Heart left ventricle (tissue), 16 donors: ENCODE measurements around the gene AAMP. TPM values are rescaled to one million over a fixed set of nuclear protein-coding genes. Genes with fewer than 3 reads are reported as not detected.
A peak's percentile ranks its signal among the peaks of the same experiment; 100 is the strongest.

Experiments used
- ATAC-seq, 4 donors: fragments of 200-7000 bp; cut with Tn5 transposase; one replicate each; pipeline ENCODE4 v1.9.1; 2020 to 2022; ENCODE audit warnings: moderate library complexity in 4 of 4, mild to moderate bottlenecking in 3 of 4, moderate number of reproducible peaks in 1 of 4
- DNase-seq, 5 donors: peaks; one replicate each; pipeline ENCODE4 v3.0.0-alpha.2; 2020
- H3K27ac ChIP-seq, 12 donors: fragments of 200-600 bp; sonication (generic) in 4 of 12; one replicate each; pipeline versions ENCODE4 v1.5.0 to v1.8.0; 2016 to 2022; ENCODE audit warnings: mild to moderate bottlenecking in 2 of 12
- H3K27me3 ChIP-seq, 9 donors: fragments of 200-600 bp; sonication (generic) in 2 of 9; one replicate each; pipeline versions ENCODE4 v1.5.1 to v1.8.0; 2016 to 2022; ENCODE audit warnings: mild to moderate bottlenecking in 3 of 9
- H3K36me3 ChIP-seq, 9 donors: fragments of 200-600 bp; sonication (generic) in 2 of 9; one replicate each; pipeline versions ENCODE4 v1.5.0 to v1.8.0; 2018 to 2022; ENCODE audit warnings: mild to moderate bottlenecking in 2 of 9
- H3K4me1 ChIP-seq, 12 donors: fragments of 200-600 bp; sonication (generic) in 4 of 12; one replicate each; pipeline versions ENCODE4 v1.5.0 to v1.8.0; 2016 to 2022; ENCODE audit warnings: mild to moderate bottlenecking in 3 of 12
- H3K4me3 ChIP-seq, 12 donors: fragments of 200-600 bp; sonication (generic) in 4 of 12; one replicate each; pipeline versions ENCODE4 v1.5.0 to v1.8.0; 2017 to 2022; ENCODE audit warnings: mild to moderate bottlenecking in 9 of 12, moderate library complexity in 4 of 12
- H3K9me3 ChIP-seq, 12 donors: fragments of 200-600 bp; sonication (generic) in 4 of 12; one replicate each; pipeline versions ENCODE4 v1.5.0 to v1.8.0; 2016 to 2022; ENCODE audit warnings: mild to moderate bottlenecking in 1 of 12
- POLR2A ChIP-seq, 2 donors: fragments of 450-650 bp; IDR thresholded peaks; one replicate each; pipeline ENCODE4 v1.6.1; 2017; ENCODE audit warnings: antibody characterized with exemption in 2 of 2, mild to moderate bottlenecking in 2 of 2, moderate library complexity in 2 of 2
- WGBS, 4 donors: extraction: QIAGEN DNeasy Blood & Tissue Kit in 2 of 4; methylation state at CpG; one replicate each; pipeline versions ENCODE4 v1.1.5 to v1.1.7; 2013 to 2018; 5-methylcytosine and 5-hydroxymethylcytosine counted together
- intact Hi-C, 10 donors: fragments of 100-400 bp; cut with DNase I; formaldehyde crosslinking; loops; one replicate each; pipeline versions ENCODE4 v1.11.1 to v1.14.2; 2022
- polyA plus RNA-seq, 2 donors: library from polyadenylated mRNA; stranded (reverse); fragments of 200-250 nt; gene quantifications; one replicate each; pipeline ENCODE4 v1.2.3, GENCODE V29; 2013
- total RNA-seq, 9 donors: library from RNA; depleted of rRNA in 2 of 9; stranded (reverse); fragments of >200 nt in 2 of 9; fragmentation: NEBNext Ultra II Directional in 3 of 9; extraction: Animal tissue kit (Norgen Biotek cat#: 25700) in 3 of 9; gene quantifications; one replicate each; pipeline versions ENCODE4 v1.1.0 to v1.2.4, GENCODE V29; 2016 to 2023
- TF ChIP-seq, protein P1 (sequence below), 12 donors: fragments of 200-600 bp; sonication (generic) in 4 of 12; IDR thresholded peaks; one replicate each; pipeline versions ENCODE4 v1.5.0 to v1.8.0; 2018 to 2022; ENCODE audit warnings: antibody characterized with exemption in 12 of 12, mild to moderate bottlenecking in 5 of 12
- donor health status: ischemic (EF 13 %, LVEDD 7.1; RV severe dilation, severe dysfunction).
- donor health status: healthy with polysubstance abuse.
- donor health status: DM: no; HTN: yes; CAD: no.
- donor health status: DM: no; HTN: no; CAD: no.
- donor health status: ischemic (EF 25% LVEDD 6.9; RV normal size, moderate dysfunction).
- donor health status: ischemic (EF 25% LVEDD 5.7; RV mildly dilated, moderate dysfunction).
- donor health status: healthy.
- donor health status: DM: yes; HTN: yes; CAD: no.
- donor health status: ischemic (EF 35%, LVEDD 5.7; RV mildly dilated, moderate dysfunction).
- donor health status: nonischemic (EF 11% LVEDD 7.7; RV severe dilation, severe dysfunction).
- donor health status: DM: yes; HTN: yes; CAD: no.
- donor health status: PGD.
- donor health status: ischemic (EF 29% LVEDD 5.4; RV normal size, mild dysfunction).
- donor health status: nonischemic (EF 23%, LVEDD 6.1; RV moderate dilation, normal function).

Gene AAMP
- total and polyA plus RNA-seq, 11 donors: 51.6 to 150 (median 58.6) TPM

DNA sequence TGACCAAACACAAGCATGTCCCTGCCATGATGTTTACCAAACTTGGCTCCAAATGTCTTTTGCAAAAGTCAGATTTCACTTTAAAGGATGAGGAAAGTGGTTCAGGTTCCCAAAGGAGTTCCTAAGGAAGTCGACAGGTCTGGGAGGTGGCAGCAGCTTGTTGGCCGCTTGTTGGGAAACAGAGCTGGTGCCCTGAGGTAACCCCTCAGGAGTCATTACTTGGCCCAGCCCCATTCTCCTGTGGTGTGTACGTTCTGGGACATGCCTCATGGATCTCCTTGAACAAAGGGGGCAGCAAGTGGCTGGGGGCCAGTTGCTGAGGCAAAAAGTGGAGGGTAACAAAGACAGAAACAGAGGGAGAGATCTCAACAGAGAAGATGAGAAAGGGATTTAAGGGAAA, 11.5 kb upstream of the AAMP start:
- peak in 1 of 5 donors; percentile 68 for DNase-seq
- Histone ChIP-seq H3K4me1 (peaks cover 24 to 68% (median 53%) of the 10 kb centered on the region in 12 donors), H3K9me3 (no peaks in the 10 kb centered on the region), H3K27ac (peak overlapping the region; percentile 57 to 100 (median 95)), H3K4me3 (no peak overlapping the region), H3K27me3 (no peaks in the 10 kb centered on the region), H3K36me3 (peaks cover 2 to 83% (median 54%) of the 10 kb centered on the region in 9 donors)
- TF ChIP-seq, protein P1, sequence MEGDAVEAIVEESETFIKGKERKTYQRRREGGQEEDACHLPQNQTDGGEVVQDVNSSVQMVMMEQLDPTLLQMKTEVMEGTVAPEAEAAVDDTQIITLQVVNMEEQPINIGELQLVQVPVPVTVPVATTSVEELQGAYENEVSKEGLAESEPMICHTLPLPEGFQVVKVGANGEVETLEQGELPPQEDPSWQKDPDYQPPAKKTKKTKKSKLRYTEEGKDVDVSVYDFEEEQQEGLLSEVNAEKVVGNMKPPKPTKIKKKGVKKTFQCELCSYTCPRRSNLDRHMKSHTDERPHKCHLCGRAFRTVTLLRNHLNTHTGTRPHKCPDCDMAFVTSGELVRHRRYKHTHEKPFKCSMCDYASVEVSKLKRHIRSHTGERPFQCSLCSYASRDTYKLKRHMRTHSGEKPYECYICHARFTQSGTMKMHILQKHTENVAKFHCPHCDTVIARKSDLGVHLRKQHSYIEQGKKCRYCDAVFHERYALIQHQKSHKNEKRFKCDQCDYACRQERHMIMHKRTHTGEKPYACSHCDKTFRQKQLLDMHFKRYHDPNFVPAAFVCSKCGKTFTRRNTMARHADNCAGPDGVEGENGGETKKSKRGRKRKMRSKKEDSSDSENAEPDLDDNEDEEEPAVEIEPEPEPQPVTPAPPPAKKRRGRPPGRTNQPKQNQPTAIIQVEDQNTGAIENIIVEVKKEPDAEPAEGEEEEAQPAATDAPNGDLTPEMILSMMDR (IDR thresholded peaks at IDR 0.05): no peak
- TF ChIP-seq POLR2A (IDR thresholded peaks at IDR 0.05): no peak
- intact Hi-C loops: loop anchor here in 2 of 10 donors (10.0 kb wide), 2 partner anchors 293 to 893 kb away; partner anchors contain the start of genes CNPPD1 (in 1 of the 2), RETREG2 (in 1 of the 2) and SLC23A3 (in 1 of the 2)
- 22 to 30% (median 27%) methylated on average over 3 of the region's 3 CpGs for WGBS, 4 donors
- ATAC-seq: peak in 2 of 4 donors; percentile 28 to 43

DNA sequence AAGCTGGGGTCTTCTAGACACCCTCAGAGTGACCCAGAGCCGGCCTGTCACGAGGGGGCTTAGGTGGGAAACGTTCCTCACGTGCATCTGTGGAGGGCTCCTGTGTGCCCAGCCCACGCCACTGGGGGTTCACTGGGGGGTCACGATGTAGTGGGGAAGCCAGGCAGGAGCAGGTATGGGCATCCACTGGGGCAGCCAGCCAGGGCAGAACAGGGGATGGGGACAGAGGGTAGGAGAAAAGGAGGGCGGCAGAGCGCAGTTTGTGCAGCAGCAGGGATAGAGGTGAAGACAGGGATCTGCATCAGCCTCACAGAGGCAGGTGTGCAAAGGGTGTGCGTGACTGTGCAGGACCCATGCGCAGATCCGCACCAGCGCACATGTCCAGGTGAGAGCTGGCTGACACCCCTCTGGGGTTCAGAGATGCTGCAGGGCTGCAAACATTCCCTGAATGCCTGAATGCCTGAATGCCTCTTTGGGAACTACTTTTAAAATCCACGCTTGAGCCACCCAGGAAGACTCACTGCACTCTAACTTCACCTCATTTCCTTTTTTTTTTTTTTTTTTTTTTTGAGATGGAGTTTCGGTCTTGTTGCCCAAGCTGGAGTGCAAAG, 10.4 kb upstream of the AAMP start:
- Histone ChIP-seq H3K4me1 (peaks cover 17 to 57% (median 43%) of the 10 kb centered on the region in 12 donors), H3K4me3 (no peak overlapping the region), H3K9me3 (no peaks in the 10 kb centered on the region), H3K27me3 (no peaks in the 10 kb centered on the region), H3K36me3 (peaks cover 2 to 91% (median 65%) of the 10 kb centered on the region in 9 donors), H3K27ac (peak overlapping the region in 1 of 12 donors; percentile 39)
- intact Hi-C loops: loop anchor here in 2 of 10 donors (10.0 kb wide), 2 partner anchors 294 to 894 kb away; partner anchors contain the start of genes CNPPD1 (in 1 of the 2), RETREG2 (in 1 of the 2) and SLC23A3 (in 1 of the 2)
- peak in 1 of 5 donors; percentile 64 for DNase-seq
- 90 to 94% (median 93%) methylated on average over 13 to 14 of the region's 14 CpGs for WGBS, 4 donors
- no peak for TF ChIP-seq POLR2A (IDR thresholded peaks at IDR 0.05)
- TF ChIP-seq, protein P1 (IDR thresholded peaks at IDR 0.05): no peak
- ATAC-seq: no peak

DNA sequence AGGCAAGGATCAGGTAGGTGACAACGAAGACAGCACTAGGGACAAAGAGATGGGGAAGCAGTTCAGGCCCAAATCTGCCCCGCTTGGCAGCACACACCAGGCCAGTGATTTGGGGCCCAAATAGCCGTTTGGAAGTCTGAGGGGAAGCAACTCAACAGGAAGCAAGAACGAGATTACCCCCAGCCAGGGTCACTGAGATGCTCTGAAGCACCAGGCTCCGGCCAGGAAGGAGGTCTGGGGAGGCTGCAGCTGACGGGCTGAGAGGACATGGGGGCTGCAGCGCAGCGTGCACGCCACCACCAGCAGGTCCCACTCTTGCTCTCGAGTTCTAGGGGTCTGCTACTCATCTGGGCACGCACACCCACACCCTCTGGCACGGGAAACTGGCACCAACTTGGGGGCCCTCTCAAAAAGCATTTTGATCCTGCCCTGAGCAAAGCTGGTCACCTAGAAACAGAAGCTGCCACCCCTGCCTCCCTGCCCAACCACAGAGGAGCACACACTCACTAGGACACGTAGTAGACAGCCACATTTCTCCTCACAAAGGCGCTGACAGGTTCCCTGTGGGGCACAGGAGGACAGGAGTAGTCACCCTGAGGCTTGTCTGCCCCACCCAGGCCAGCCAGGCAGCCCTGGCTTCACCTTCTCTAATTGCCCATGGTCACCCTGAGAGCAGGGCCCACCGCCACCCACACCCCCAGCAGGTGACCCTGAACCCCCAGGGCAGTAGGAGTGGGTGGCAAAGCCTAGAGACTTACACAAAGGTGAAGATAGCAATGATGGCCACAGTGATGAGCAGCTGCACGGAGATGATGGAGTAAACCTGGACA, 8.8 kb upstream of the AAMP start:
- no peak overlapping the region for H3K27ac ChIP-seq
- DNase-seq (peak in 2 of 5 donors; percentile 10 to 22), ATAC-seq (no peak)
- intact Hi-C loops: loop anchor here in 1 of 10 donors (10.0 kb wide), 1 partner anchor 366 kb away; no protein-coding TSS in a partner anchor
- TF ChIP-seq, protein P1 (IDR thresholded peaks at IDR 0.05): no peak
- no peak for TF ChIP-seq POLR2A (IDR thresholded peaks at IDR 0.05)
- peaks cover 8 to 57% (median 29%) of the 10 kb centered on the region in 12 donors for H3K4me1 ChIP-seq
- H3K9me3 ChIP-seq: no peaks in the 10 kb centered on the region
- H3K4me3 ChIP-seq: no peak overlapping the region
- 74 to 83% (median 79%) methylated on average over 14 to 16 of the region's 16 CpGs for WGBS, 4 donors
- H3K36me3 ChIP-seq: peaks cover 2 to 100% (median 81%) of the 10 kb centered on the region in 9 donors
- H3K27me3 ChIP-seq: no peaks in the 10 kb centered on the region
